ENCODE results near the gene GLYATL1.

GLYATL1 gene

DNA sequence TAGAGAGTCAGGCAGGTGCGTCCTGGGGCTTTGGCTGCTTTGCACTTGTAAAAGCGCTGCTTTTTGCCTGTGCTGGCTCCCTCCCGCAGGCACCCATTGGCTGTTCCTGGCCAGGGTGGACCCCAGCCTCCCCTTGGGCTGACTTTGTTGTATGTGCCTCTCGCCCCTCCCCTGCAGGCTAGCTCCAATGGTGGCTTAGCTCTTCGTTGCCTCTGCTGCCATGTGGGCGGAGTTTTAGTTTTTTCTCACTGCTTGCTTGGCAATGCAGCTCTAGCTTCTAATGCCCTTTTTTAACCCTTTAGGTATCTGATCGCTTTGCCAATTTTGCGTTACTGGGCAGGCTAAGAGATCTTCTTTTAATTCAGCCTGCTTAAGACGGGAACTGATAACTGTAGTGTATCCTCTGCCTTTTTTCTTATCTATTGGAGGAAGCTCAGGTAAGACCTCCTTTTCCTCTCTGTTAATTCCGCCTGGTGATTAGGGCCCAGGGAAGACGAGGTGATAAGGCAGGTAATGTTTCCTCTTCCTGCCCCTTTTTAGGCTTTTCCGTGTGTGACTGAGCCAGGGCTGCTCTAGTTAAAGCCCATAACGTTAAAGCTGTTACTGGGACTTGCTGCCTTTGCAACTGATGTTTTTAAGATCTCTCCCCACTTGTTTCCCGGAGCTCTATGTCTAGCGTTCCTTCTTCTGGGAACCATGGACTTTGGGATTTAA, 11.7 kb upstream of the GLYATL1 start:
- no peak for DNase-seq

DNA sequence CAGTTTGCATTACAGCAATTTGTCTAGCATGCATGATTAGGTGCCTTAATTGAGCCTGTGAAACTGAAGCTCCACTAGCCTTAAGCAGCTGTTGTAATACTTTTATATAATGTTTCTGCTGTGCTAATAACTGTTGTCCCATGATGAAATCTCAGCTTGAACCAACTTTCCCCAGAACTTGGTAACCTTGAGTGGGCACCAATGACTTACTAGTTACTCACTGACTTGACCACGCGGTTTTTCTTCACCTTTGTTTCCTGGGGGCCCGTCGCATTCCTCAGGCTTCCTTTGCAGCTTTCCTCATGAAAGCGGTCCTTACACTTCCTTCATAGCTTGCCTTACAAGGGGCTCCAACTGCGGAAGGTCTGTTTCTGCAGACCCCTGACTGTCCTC, 11.2 kb upstream of the GLYATL1 start:
- DNase-seq: no peak

DNA sequence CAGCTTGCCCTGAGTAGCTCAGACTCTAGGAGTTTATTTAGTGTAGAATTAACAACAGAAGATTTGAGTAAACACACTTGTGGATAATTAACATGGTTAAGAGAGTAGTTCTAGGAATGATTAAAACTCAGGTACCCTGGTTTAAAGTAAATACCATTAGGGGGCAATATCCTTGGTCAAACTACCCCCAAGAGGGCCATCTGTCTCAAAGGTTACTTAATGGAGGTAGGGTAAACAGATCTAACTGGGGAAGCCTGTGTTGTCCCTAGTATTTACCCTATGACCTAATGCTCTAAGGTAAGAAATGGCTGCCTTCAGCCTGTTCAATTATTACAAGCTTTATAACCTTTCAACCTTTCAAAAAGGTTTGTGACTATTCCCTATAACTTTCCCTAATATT, 10.6 kb upstream of the GLYATL1 start:
- DNase-seq: no peak

DNA sequence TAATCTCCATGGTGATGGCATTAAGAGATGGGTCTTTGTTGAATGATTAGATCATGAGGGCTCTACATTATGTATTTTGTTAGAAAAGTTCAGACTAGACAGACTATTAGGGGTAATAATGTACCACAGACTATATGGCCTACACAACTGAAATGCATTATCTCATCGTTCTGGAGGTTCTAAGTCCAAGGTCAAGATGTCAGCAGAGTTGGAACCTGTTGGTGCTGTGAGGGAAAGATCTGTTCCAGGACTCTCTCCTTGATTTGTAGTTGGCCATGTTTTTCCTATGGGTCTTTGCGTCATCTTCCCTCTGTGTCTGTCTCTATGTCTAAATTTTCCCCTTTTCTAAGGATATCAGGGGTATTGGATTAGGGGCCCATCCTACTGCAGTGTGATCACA, 8.4 kb upstream of the GLYATL1 start:
- DNase-seq: no peak

DNA sequence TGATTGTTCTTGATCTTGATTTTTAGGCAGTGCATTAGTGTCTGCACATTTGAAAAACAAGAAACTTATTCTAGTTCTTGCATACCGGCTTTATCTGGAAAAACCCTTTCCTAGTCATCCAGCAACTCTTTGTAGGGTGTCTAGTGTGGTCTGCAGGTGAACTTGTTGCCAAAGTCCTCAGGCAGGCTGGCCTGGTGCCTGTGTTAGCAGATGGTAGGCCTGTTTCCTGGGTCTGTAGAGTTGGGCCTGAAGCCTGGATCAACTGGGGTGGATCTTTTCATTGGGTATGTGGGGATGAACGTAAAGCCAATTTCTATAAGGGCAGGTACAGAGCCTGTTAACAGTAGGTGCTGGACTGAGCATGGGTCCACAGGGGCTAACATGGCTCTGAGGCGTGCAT, 5.6 kb upstream of the GLYATL1 start:
- DNase-seq: no peak

DNA sequence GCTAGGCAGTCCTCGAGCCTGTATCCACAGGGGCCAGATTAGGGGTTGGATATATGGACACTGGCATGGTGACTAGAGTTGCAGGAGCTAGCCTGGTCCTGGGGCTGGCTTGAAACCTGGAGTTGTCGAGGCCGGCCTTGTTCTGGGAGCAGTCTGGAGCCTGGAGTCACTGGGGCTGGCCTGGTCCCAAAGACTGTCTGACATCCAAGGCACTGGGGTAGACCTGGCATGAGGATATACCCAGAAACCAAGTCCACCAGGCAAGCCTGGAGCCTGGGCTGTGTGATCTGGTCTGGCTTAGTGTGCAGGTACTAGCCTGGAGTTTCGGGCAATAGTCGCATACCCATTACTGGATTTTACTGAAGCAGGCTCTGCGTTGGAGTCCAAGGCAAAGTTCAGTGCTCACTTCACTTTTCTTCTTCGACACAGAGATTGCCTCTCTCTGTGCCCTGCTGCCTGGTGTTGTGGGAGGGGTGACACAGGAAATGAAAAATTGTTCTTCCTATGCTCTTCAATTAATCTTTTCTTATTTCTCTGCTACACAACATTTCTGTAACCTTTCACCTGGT, 4.3 kb upstream of the GLYATL1 start:
- no peak for DNase-seq

DNA sequence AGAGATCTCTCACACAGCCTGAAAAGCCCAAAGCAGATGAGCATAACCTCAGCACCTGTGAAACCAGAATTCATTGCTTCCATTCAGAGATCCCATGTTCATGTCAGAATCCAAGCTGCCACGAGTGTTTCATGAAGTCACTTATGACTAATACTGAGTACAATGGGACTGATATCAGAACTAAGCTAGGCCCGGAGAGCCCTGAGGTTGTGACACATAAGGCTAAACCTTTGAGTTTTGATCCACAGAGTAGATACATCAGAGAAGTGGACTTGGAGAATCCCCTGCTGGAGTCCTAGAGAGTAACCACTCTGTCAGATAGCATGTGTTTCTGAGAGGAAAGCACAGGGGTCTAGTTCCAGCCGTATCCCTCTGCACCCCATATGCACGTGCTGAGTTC, 890 bp upstream of the GLYATL1 start:
- DNase-seq: no peak

DNA sequence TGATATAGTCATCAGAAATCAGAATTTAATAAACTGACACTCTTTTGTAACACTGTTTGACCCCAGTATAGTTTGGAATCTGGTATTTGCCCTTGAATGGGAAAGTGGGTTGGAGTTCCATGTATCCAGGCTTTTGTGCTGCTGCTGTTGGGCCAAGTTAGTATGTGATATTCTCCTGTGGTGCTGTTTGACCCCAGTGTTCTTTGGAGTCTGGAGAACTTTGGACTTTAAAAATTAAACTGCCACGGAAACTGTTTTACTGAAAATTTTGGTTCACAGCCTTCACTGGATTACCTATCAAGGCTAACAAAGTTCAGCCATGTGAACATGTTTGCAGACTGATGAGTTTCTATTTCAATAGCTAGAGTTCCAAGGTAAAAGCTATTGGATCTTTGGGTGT, 740 bp downstream of the GLYATL1 start:
- no peak for DNase-seq

DNA sequence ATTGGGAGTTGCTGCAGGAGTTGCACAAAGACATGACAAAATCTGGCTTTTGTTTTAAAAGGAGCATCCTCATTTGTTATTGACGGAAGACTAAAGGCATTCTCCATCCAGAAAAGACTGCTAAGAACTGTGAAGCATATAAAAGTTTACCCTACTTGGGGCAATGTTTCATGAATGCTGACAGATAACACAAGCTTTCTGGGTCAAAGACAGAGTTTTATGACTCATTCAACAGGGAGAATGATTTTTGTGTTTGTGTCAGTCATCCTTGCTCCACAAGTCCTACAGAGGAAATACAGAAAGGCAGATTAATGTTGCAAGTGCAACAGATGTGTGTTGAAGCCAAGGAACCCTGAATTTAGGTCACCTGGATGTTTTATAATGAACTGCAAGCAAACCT, 2.5 kb downstream of the GLYATL1 start:
- DNase-seq: no peak

DNA sequence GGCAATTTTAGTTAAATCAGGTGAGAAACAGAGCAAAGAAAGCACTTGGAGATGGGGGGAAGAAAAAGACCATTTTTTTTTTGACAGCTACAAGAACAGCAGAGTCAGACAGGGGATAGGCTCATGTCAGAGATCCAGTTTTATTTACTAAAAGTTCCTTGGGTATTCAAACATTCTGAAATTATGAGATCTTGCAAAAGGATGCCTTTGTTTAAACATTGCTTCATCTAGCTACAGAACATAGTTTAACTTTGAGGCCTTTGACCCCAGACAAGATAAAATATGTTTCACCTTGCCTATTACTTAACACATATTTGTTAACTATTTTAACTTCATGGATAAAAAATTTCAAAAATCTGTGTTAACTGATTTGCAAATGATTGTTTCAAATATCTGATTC, 6.4 kb downstream of the GLYATL1 start:
- DNase-seq: no peak

DNA sequence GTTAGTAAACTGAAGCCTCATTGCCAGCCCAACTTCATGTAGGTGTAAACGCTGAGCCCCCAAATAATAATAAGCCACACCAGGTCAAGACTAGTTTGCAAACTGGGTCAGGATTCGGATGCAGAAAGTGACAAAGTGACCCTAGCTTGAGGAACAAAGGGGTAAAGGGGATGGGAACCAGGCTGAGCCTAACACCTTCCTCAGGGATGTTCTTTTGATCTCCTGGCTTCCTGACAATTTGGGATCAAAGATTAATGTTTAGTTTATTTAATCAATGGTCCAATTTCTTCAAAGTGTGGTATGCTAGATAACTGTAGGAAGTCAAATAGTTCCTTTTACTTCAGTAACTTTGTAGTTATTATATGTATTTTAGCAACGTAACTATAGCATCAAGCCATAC, 9.9 kb downstream of the GLYATL1 start:
- DNase-seq: no peak

DNA sequence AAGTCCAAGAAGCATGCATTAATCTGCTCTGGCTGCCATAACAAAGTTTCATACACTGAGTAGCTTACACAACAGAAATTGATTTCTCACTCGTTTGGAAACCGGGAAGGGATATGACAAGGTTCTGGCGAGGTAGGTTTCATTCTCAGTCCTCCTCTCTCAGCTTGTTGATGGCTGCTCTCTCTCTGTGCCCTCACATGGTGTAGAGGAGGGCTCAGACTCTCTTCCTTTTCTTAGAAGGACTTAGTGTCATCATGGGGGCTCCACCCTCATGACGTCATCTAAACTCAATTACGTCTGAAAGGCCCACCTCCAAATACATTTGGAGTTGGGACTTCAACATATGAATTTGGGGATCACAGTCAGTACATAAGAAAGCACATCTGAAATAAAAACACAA, 18.6 kb downstream of the GLYATL1 start:
- DNase-seq: no peak

DNA sequence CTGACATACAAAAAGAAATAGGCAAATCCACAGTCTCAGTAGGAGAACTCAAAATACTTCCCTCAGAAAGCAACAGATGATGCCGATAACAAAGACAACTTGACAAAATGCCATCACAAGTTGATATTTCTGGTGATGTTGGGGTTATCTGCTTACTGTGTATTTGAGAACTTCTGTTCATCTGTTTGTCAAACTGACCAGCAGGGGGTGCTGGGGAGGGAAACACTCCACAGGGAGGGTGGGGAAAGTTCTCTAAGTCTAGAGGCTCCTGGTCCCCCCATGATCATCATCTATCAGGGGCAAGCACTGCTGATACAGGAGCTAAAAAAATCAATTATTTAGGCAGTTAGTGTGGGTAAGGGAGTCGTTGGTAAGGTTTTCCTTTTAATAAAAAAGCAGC, 19.2 kb downstream of the GLYATL1 start:
- peak; percentile 7 to 47 for DNase-seq

DNA sequence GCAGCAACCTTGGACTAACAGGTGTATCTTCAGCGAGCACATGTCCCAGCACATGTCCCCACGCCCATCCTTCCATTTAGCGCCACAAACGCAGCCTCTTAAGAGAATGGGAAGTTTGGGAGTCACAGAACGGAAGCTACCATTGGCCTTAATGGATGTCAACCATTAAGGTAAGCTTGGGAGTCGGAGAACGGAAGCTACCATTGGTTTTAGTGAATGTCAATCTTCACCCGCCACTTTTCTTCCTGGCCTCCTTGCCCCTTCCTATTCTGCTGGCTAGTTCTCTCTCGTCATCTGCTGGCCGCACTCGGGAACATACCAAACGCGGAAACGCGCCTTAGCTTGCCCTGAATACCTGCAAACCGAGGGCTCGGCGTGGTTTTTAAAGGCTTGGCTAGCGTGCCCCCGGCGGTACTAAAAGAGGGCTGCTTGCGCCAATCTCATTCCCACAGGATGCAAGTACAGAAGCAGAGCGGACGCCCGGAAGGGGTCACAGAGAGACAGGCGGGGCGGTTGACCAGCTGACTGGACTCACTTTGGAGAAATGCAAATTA, 24.3 kb downstream of the GLYATL1 start:
- DNase-seq: no peak

DNA sequence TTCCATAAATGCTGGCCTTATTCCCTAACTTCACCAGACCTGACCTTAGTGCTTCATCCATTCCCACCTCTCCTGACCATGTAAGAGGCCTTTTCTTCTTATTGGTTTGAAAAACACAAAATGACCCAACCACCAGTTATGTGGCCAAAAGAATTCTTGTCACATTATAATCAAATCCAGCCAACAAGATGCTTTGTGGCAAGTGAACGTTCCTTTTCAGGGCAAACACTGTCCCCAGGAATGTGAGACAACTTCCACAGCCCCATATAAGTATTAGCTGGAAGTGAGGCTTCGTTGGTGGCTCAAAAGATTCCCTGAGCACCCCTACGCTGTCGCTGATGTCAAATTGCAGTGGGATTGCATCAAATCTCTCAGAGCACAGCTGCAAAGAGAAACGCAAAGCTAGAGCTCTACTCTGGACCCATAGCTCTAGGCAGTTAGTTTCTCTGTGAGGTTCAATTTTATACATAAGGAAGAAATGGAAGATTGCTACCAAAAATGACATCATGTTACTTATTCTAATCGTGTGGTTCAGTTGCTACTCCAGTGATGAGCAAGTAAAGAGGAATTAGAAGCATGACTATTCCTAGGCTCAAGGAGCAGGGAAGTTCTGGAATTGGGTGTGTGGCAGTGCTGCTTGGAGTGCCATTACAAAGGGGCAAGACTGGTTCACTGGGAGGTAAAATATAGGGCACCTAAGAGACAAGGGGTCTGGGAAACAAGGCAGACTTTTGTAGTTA, 26.1 kb downstream of the GLYATL1 start:
- no peak for DNase-seq

DNA sequence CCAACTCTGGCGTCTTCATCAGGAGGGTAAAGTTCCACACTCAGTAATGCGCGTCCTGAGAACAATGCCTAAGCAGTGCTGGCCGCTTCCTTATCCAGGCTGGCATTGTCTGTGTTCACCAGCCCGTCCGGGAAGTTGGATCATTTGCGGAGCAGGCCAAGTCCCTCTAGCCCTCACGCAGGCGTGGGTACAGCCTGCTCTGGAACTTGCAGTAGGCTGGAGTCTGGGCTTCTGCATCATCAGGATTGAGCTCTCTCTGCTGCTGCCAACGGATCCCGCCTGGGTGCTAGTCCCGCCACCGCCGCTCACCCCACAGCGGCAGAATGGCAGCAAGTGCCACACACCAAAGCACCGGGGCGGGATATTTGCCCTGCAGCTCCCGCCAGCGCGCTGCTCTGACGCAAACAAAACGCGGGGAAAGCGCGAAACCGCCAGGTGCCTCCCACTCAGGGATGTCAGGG, 29.0 kb downstream of the GLYATL1 start:
- DNase-seq: no peak

DNA sequence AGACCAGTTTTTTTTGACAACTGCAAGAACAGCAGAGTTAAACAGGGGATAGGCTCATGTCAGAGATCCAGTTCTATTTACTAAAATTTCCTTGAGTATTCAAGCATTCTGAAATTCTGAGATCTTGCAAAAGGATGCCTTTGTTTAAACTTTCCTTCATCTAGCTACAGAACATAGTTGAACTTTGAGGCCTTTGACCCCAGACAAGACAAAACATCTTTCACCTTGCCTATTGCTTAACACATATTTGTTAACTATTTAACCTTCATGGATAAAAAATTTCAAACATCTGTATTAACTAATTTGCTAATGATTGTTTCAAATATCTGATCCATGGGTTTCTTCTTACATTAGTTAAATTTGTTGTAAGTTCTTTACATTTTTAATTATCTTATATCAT, 38.2 kb downstream of the GLYATL1 start:
- DNase-seq: no peak

DNA sequence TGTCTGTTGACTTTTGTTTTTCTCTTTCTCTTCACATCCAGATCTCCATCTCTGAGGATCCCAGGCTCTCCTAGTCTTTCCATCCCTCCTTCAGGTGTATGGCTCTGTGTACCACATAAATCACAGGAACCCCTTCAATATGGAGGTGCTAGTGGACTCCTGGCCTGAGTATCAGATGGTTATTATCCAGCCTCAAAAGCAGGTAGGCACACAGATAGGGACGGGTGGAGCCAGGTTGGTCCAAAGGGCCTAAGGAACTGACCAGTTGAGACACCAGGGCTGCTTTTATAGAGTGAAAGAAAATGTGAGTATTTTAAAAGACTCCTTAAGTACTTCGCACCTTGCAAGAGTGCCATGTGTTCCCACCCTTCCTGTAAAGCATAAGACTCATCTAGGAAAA, 39.9 kb downstream of the GLYATL1 start:
- no peak for DNase-seq

DNA sequence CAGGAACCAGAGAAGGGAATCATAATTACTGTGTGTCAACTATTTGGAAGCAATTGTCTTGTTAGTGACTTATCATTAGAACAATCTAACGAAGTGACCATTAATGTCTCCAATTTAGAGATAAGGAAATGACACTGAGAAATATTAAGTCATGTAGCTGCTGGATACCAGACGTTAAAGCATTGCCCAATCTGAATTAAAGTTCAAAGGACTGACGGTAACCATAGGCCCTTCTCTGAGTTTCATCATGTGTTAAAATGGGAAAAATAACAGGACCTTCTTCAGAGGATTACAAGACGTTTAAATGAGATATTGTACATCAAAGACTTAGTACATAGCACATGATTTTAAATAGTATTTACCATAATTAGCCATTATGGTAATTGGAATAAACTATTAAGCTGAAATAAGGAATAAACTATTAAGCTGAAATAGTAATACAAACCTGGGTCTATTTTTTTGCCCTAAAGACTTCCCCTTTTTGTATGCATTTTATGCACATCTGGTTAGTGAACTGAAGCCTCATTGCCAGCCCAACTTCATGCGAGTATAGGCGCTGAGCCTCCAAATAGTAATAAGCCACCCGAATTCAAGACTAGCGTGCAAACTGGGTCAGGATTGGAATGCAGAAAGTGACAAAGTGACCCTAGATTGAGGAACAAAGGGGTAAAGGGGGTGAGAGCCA, 41.0 kb downstream of the GLYATL1 start:
- DNase-seq: no peak

DNA sequence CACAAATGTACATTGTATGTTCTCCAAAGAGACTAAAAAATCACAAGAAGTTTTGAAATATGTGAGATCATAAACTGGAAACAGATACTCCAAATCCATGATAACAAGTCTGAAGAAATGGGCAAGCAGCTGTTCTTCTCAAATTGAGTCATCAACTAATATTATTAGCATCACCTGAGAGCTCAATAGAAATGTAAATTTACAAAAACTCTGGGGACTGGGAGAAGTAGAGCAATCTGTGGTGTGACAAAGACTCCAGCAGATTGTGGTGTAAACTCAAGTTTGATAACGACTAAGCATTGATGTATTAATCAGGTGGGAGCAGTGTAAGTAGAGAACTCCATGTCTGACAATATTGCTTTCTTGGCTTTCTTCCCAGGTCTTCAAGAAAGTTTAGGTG, 53.2 kb downstream of the GLYATL1 start:
- no peak for DNase-seq

DNA sequence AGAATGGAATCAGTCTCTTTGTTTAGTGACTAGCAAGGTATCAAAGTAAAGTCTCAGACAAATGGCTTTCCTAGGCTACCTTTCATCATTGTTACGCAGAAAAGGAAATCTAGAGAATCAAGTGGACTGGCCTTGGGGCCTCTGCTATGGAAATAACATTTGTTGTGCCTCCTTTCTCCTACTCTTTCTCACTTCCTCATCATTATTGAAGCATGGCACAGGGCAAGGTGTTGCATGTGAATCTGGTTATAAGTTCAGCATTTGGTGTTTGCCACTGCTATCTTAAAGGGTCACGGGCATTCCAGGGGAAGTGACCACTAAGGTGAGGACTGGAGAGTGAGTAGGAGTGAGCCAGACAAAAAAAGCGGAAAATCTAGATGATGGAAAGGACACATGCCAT, 54.9 kb downstream of the GLYATL1 start:
- no peak for DNase-seq

DNA sequence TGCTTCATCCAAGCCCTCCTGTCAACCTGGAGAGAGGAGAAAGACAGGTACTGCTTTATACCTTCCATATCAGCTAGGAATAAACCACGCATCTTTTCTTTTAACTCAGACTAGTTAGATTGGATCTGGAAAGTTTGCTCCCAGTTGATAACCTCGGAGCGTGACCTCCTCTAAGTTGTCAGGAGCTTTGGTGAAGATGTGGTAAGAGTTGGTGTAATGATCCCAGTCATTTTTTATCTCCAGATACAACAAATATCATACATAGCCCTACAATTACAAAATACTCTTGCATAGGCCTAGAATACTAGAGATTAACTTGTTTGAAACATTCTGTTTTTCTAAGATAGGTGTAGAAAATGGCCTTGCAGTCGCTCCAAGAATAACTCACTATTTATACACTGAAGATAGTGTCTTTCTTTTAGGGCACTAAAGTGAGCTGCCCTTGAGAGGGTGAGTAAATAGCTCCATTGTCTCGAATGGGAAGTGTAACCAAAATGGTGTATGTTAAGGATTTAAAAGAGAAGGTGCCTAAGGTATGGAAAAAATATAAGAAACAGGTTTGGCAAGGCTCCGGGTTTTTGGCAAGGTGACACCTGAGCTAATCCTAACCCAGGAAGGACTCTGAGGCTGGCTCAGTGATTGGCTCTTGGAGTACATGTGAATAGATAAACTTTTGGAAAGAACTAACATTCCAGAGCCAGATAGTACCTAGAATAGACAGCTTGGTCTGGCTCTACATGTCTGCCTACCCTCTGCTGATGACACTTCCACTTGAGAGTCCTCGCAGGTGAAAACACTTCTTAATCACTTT, 59.4 kb downstream of the GLYATL1 start:
- no peak for DNase-seq

DNA sequence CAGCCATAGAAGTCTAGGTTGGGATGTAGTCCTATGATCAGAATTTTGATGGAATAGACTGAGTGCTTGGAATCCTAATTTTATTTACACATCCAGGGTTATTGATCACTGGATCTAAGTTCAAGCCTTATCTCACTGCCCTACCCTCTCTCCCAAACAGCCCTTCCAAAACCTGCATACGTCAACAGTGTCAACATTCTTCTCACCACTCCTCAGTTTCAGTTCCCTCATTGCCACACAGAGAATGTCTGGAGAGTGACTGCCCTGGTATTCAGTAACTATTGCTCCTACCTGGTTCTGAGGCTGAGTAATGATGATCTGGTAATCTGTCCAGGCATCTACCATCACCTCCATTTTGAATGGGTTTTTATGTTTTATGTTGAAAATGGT, 60.0 kb downstream of the GLYATL1 start:
- no peak for DNase-seq

Data from bone marrow (tissue), 2 donors.